OCI-LY3 (cell line): ENCODE data around the gene NR2F6.

ENCODE experiments used
- H2AFZ ChIP-seq: fragments of 200-600, 300-600 bp; shearing (Covaris generic); 2 replicates; pipeline ENCODE4 v1.6.0; 2014; ENCODE audit warnings: antibody characterized with exemption, low read depth, low read length
- H3K27ac ChIP-seq: fragments of 200-600, 300-600 bp; sonication (generic); 2 replicates; pipeline ENCODE4 v1.5.1; 2014; ENCODE audit warnings: mild to moderate bottlenecking, low read length, moderate library complexity, mixed read lengths
- H3K27me3 ChIP-seq: fragments of 200-600, 300-600 bp; sonication (generic); 2 replicates; pipeline ENCODE4 v1.6.1; 2014; ENCODE audit warnings: low read depth, low read length, mixed read lengths
- H3K36me3 ChIP-seq: fragments of 200-600, 300-600 bp; sonication (generic); replicated peaks from 2 replicates; pipeline ENCODE3; 2014; ENCODE audit warnings: low read depth, low read length, mixed read lengths
- H3K4me1 ChIP-seq: fragments of 300-600, 200-600 bp; sonication (generic); 2 replicates; pipeline ENCODE4 v1.6.1; 2014; ENCODE audit warnings: low read length, mixed read lengths
- H3K4me2 ChIP-seq: fragments of 200-600, 300-600 bp; sonication (generic); 2 replicates; pipeline ENCODE4 v1.6.1; 2014; ENCODE audit warnings: low read length, mixed read lengths
- H3K4me3 ChIP-seq: fragments of 300-600, 200-600 bp; sonication (generic); 2 replicates; pipeline ENCODE4 v1.5.1; 2014; ENCODE audit warnings: antibody characterized with exemption, mild to moderate bottlenecking, low read length, moderate library complexity
- H3K79me2 ChIP-seq: fragments of 300-600, 200-600 bp; shearing (Covaris generic); 2 replicates; pipeline ENCODE4 v1.6.1; 2014; ENCODE audit warnings: mild to moderate bottlenecking, low read length, mixed read lengths
- H3K9ac ChIP-seq: fragments of 300-600, 200-600 bp; shearing (Covaris generic); 2 replicates; pipeline ENCODE4 v1.6.0; 2014; ENCODE audit warnings: mild to moderate bottlenecking, low read length, moderate library complexity
- H3K9me3 ChIP-seq: fragments of 200-600, 300-600 bp; shearing (Covaris generic); 2 replicates; pipeline ENCODE4 v1.6.1; 2014; ENCODE audit warnings: low read length, mixed read lengths; ENCODE audit not compliant: insufficient read depth
- H4K20me1 ChIP-seq: fragments of 200-600, 300-600 bp; sonication (generic); 2 replicates; pipeline ENCODE4 v1.6.1; 2016; ENCODE audit warnings: low read length, mixed read lengths; ENCODE audit not compliant: insufficient read depth
- CTCF ChIP-seq: fragments of 200-600, 300-600 bp; sonication (generic); IDR thresholded peaks from 2 replicates; pipeline ENCODE4 v1.5.1; 2014; ENCODE audit warnings: antibody characterized with exemption, low read length, low read depth
- EZH2phosphoT487 ChIP-seq: fragments of 200-600 bp; shearing (Covaris generic); IDR thresholded peaks from 2 replicates; pipeline ENCODE4 v1.6.1; 2018; ENCODE audit warnings: antibody characterized with exemption, mixed run types, low read depth

Gene NR2F6

GRCh38 chr19:17220207-17220758, 25.4 kb downstream of the NR2F6 start:
- Histone ChIP-seq H3K4me3 (no peak overlapping the region), H3K9me3 (no peaks in the 10 kb centered on the region), H2AFZ (no peak overlapping the region), H3K9ac (no peak overlapping the region), H3K4me2 (no peak overlapping the region), H3K79me2 (no peaks in the 10 kb centered on the region), H3K4me1 (peaks cover 6% of the 10 kb centered on the region), H3K27ac (no peak overlapping the region), H4K20me1 (no peaks in the 10 kb centered on the region), H3K36me3 (peaks cover 21% of the 10 kb centered on the region), H3K27me3 (no peaks in the 10 kb centered on the region)
- TF ChIP-seq EZH2phosphoT487 = no peak
- TF ChIP-seq CTCF = no peak

GRCh38 chr19:17219286-17219685, 26.4 kb downstream of the NR2F6 start:
- H3K4me2 ChIP-seq = no peak overlapping the region
- peaks cover 12% of the 10 kb centered on the region for H3K4me1 ChIP-seq
- TF ChIP-seq CTCF (no peak), EZH2phosphoT487 (no peak)
- no peaks in the 10 kb centered on the region for H3K27me3 ChIP-seq
- no peak overlapping the region for H3K27ac ChIP-seq
- no peaks in the 10 kb centered on the region for H3K79me2 ChIP-seq
- H3K4me3 ChIP-seq = no peak overlapping the region
- no peak overlapping the region for H3K9ac ChIP-seq
- H4K20me1 ChIP-seq = no peaks in the 10 kb centered on the region
- H3K9me3 ChIP-seq = no peaks in the 10 kb centered on the region
- H3K36me3 ChIP-seq = peaks cover 25% of the 10 kb centered on the region
- no peak overlapping the region for H2AFZ ChIP-seq

GRCh38 chr19:17216058-17216670, 29.6 kb downstream of the NR2F6 start:
- TF ChIP-seq CTCF (no peak), EZH2phosphoT487 (no peak)
- Histone ChIP-seq H4K20me1 (no peaks in the 10 kb centered on the region), H3K9ac (peak overlapping the region; percentile 87; the same call in 1 of the 2 replicates), H3K27ac (peak overlapping the region; percentile 73), H3K36me3 (peaks cover 42% of the 10 kb centered on the region), H3K4me2 (peak overlapping the region; percentile 70), H3K27me3 (no peaks in the 10 kb centered on the region), H3K4me1 (peaks cover 13% of the 10 kb centered on the region), H3K4me3 (peak overlapping the region; percentile 84), H3K79me2 (no peaks in the 10 kb centered on the region), H3K9me3 (no peaks in the 10 kb centered on the region), H2AFZ (no peak overlapping the region)

DNA sequence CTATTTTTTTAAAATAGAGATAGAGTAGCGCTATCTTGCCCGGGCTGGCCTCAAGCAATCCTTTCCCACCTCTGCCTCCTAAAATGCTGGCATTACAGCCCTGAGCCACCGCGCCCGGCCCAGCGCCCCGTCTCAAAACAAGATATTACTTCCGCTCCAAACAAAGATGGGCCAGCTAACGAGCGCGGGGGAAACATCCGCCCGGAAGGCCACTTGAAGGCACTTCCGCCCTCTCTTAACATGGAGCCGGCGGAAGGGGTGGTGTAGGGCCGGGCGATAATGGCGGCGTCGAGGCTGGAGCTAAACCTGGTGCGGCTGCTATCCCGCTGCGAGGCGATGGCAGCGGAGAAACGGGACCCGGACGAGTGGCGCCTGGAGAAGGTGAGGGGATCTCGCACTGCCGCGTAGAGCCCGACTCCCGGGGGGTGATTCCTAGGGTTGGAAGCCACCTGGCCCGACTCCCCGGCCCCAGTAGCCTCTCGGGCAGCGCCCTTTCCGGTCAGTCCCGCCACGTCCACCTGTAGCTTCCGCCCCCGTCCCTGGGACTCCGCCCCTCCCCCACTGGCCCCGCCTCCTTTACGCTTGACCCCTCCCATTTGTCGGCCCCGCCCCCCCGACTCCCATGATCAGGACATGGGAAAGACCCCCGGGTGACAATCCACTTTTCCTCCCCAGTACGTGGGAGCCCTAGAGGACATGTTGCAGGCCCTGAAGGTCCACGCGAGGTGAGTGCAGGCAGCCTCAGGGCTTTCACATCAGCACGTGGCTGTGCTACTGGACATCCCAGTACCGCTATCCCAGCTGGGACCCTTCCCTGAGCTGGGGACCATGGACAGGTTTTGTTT, 30.4 kb downstream of the NR2F6 start, which contains the start of gene USE1:
Gene USE1, plus strand, starts transcription at position 231 of the 845 bp plus-strand sequence. Its CDS starts 49 bp downstream, at position 280.
- H3K9me3 ChIP-seq = no peaks in the 10 kb centered on the region
- no peaks in the 10 kb centered on the region for H3K27me3 ChIP-seq
- peak within 1 kb of the TSS; percentile 73 for H3K27ac ChIP-seq
- H2AFZ ChIP-seq = peak within 1 kb of the TSS; percentile 43
- peak within 1 kb of the TSS; percentile 87 for H3K9ac ChIP-seq
- peak within 1 kb of the TSS; percentile 70 for H3K4me2 ChIP-seq
- H3K4me1 ChIP-seq = peaks cover 13% of the 10 kb centered on the region
- no peak for TF ChIP-seq CTCF
- TF ChIP-seq EZH2phosphoT487 = no peak
- peaks cover 47% of the 10 kb centered on the region for H3K36me3 ChIP-seq
- no peaks in the 10 kb centered on the region for H4K20me1 ChIP-seq
- H3K79me2 ChIP-seq = no peaks in the 10 kb centered on the region
- peak within 1 kb of the TSS; percentile 84 for H3K4me3 ChIP-seq
